ENCODE measurements around the gene THTPA.
A peak's percentile ranks its signal among the peaks of the same experiment; 100 is the strongest.
"Not testable (repeated sequence)": the region's sequence is repeated elsewhere in the genome, so short reads cannot be mapped to it uniquely, and the experiment has no call there.

Gene THTPA

GRCh38 chr14:23588884-23589598, 33.0 kb downstream of the THTPA start:
- DNase-seq = peak; percentile 89 to 90
- no peak overlapping the region for H2BK120ac ChIP-seq (ENCODE audit: insufficient read depth, low read length, poor library complexity)
- no peak overlapping the region for H2AFZ ChIP-seq (ENCODE audit: insufficient read depth, low read length, poor library complexity)
- peak overlapping the region; percentile 13 for H2BK12ac ChIP-seq (ENCODE audit: low read length)
- no peak overlapping the region for H4K12ac ChIP-seq (ENCODE audit: low read depth, low read length)
- no peak overlapping the region for H4K8ac ChIP-seq (ENCODE audit: low read depth, low read length)
- no peaks in the 10 kb centered on the region for H3K4me1 ChIP-seq (ENCODE audit: control insufficient read depth in 1 of 2, insufficient read depth in 2 of 2, low read length in 2 of 2)
- no peaks in the 10 kb centered on the region for H3K79me2 ChIP-seq (ENCODE audit: control insufficient read depth, insufficient read depth, low read length, poor library complexity)
- no peak overlapping the region for H3K18ac ChIP-seq (ENCODE audit: low read length)
- no peak overlapping the region for H2AK5ac ChIP-seq (ENCODE audit: low read length)
- H3K27me3 ChIP-seq (ENCODE audit: insufficient read depth, low read length) = no peaks in the 10 kb centered on the region
- WGBS (ENCODE audit: extremely low coverage, insufficient coverage, insufficient read length) = no CpG with 5 or more reads among the region's 5 CpGs
- H3K4ac ChIP-seq (ENCODE audit: low read depth, low read length) = no peak overlapping the region
- no peaks in the 10 kb centered on the region for H3K9me3 ChIP-seq (ENCODE audit: insufficient read depth, low read depth, low read length)
- no peak overlapping the region for H3K4me3 ChIP-seq (ENCODE audit: low read depth, low read length)
- H3K4me2 ChIP-seq (ENCODE audit: low read length) = no peak overlapping the region
- H3K14ac ChIP-seq (ENCODE audit: low read length) = no peak overlapping the region
- no peaks in the 10 kb centered on the region for H3K79me1 ChIP-seq (ENCODE audit: low read length)
- H2BK5ac ChIP-seq (ENCODE audit: low read depth, low read length, poor library complexity) = no peak overlapping the region
- H3K36me3 ChIP-seq (ENCODE audit: control insufficient read depth in 1 of 2, insufficient read depth in 2 of 2, low read length in 2 of 2) = no peaks in the 10 kb centered on the region
- H3K27ac ChIP-seq (ENCODE audit: low read depth, low read length) = no peak overlapping the region
- H3K9ac ChIP-seq (ENCODE audit: low read length) = no peak overlapping the region
- no peak overlapping the region for H3K23ac ChIP-seq (ENCODE audit: low read length)
- H4K91ac ChIP-seq (ENCODE audit: low read depth, low read length) = no peak overlapping the region

DNA sequence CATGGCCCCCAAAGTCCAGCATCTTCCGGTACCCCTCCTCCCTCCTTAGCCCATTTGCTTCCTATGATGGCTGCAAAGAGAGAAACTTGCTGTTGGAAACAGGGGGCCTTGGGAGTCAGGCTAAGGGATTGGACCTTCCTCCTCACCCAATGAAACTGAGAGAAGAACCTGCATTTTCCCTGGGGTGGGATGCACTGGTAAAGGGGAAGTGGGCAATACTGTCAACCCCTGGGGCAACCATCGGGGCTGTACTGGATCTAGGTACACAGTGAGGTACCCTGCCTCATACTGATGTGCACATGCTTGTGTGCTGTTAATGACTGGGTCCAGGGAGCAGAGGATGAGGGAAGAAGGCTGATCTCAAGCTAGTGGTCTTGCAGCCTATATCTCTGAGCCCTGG, 33.5 kb downstream of the THTPA start:
- Histone ChIP-seq H3K4me3 (ENCODE audit: low read depth, low read length) (no peak overlapping the region), H2BK120ac (ENCODE audit: insufficient read depth, low read length, poor library complexity) (no peak overlapping the region), H3K79me2 (ENCODE audit: control insufficient read depth, insufficient read depth, low read length, poor library complexity) (no peaks in the 10 kb centered on the region), H3K23ac (ENCODE audit: low read length) (no peak overlapping the region), H3K9ac (ENCODE audit: low read length) (no peak overlapping the region), H3K36me3 (ENCODE audit: control insufficient read depth in 1 of 2, insufficient read depth in 2 of 2, low read length in 2 of 2) (no peaks in the 10 kb centered on the region), H3K79me1 (ENCODE audit: low read length) (no peaks in the 10 kb centered on the region), H3K18ac (ENCODE audit: low read length) (no peak overlapping the region), H4K8ac (ENCODE audit: low read depth, low read length) (no peak overlapping the region), H3K4ac (ENCODE audit: low read depth, low read length) (no peak overlapping the region), H2AFZ (ENCODE audit: insufficient read depth, low read length, poor library complexity) (no peak overlapping the region), H3K9me3 (ENCODE audit: insufficient read depth, low read depth, low read length) (no peaks in the 10 kb centered on the region), H3K27ac (ENCODE audit: low read depth, low read length) (no peak overlapping the region), H3K14ac (ENCODE audit: low read length) (no peak overlapping the region), H4K91ac (ENCODE audit: low read depth, low read length) (no peak overlapping the region), H3K4me1 (ENCODE audit: control insufficient read depth in 1 of 2, insufficient read depth in 2 of 2, low read length in 2 of 2) (no peaks in the 10 kb centered on the region), H4K12ac (ENCODE audit: low read depth, low read length) (no peak overlapping the region), H3K4me2 (ENCODE audit: low read length) (no peak overlapping the region), H3K27me3 (ENCODE audit: insufficient read depth, low read length) (no peaks in the 10 kb centered on the region), H2BK5ac (ENCODE audit: low read depth, low read length, poor library complexity) (no peak overlapping the region), H2BK12ac (ENCODE audit: low read length) (peak overlapping the region; percentile 13), H2AK5ac (ENCODE audit: low read length) (no peak overlapping the region)
- no CpG with 5 or more reads among the region's 2 CpGs for WGBS (ENCODE audit: extremely low coverage, insufficient coverage, insufficient read length)
- no peak for DNase-seq

GRCh38 chr14:23590198-23590597, 34.1 kb downstream of the THTPA start:
- Histone ChIP-seq H4K8ac (ENCODE audit: low read depth, low read length) (no peak overlapping the region), H3K27ac (ENCODE audit: low read depth, low read length) (no peak overlapping the region), H4K12ac (ENCODE audit: low read depth, low read length) (no peak overlapping the region), H3K4ac (ENCODE audit: low read depth, low read length) (no peak overlapping the region), H3K27me3 (ENCODE audit: insufficient read depth, low read length) (no peaks in the 10 kb centered on the region), H3K79me2 (ENCODE audit: control insufficient read depth, insufficient read depth, low read length, poor library complexity) (no peaks in the 10 kb centered on the region), H2BK5ac (ENCODE audit: low read depth, low read length, poor library complexity) (no peak overlapping the region), H3K4me2 (ENCODE audit: low read length) (no peak overlapping the region), H2BK12ac (ENCODE audit: low read length) (no peak overlapping the region), H3K4me1 (ENCODE audit: control insufficient read depth in 1 of 2, insufficient read depth in 2 of 2, low read length in 2 of 2) (no peaks in the 10 kb centered on the region), H3K4me3 (ENCODE audit: low read depth, low read length) (no peak overlapping the region), H3K9me3 (ENCODE audit: insufficient read depth, low read depth, low read length) (no peaks in the 10 kb centered on the region), H3K79me1 (ENCODE audit: low read length) (no peaks in the 10 kb centered on the region), H2AK5ac (ENCODE audit: low read length) (no peak overlapping the region), H3K14ac (ENCODE audit: low read length) (no peak overlapping the region), H3K18ac (ENCODE audit: low read length) (no peak overlapping the region), H3K23ac (ENCODE audit: low read length) (no peak overlapping the region), H3K9ac (ENCODE audit: low read length) (no peak overlapping the region), H3K36me3 (ENCODE audit: control insufficient read depth in 1 of 2, insufficient read depth in 2 of 2, low read length in 2 of 2) (no peaks in the 10 kb centered on the region), H2BK120ac (ENCODE audit: insufficient read depth, low read length, poor library complexity) (no peak overlapping the region), H4K91ac (ENCODE audit: low read depth, low read length) (no peak overlapping the region), H2AFZ (ENCODE audit: insufficient read depth, low read length, poor library complexity) (no peak overlapping the region)
- DNase-seq = peak in 1 of 2 donors; percentile 47
- no CpG with 5 or more reads among the region's 4 CpGs for WGBS (ENCODE audit: extremely low coverage, insufficient coverage, insufficient read length)

- not testable (repeated sequence) for H2AK5ac ChIP-seq (ENCODE audit: low read length); H4K12ac ChIP-seq (ENCODE audit: low read depth, low read length); H2AFZ ChIP-seq (ENCODE audit: insufficient read depth, low read length, poor library complexity); H3K18ac ChIP-seq (ENCODE audit: low read length); H3K79me1 ChIP-seq (ENCODE audit: low read length); H3K14ac ChIP-seq (ENCODE audit: low read length); H3K4me1 ChIP-seq (ENCODE audit: control insufficient read depth in 1 of 2, insufficient read depth in 2 of 2, low read length in 2 of 2); H3K27ac ChIP-seq (ENCODE audit: low read depth, low read length); H3K27me3 ChIP-seq (ENCODE audit: insufficient read depth, low read length); H3K36me3 ChIP-seq (ENCODE audit: control insufficient read depth in 1 of 2, insufficient read depth in 2 of 2, low read length in 2 of 2); H3K9me3 ChIP-seq (ENCODE audit: insufficient read depth, low read depth, low read length); H2BK120ac ChIP-seq (ENCODE audit: insufficient read depth, low read length, poor library complexity); H3K4ac ChIP-seq (ENCODE audit: low read depth, low read length); H3K9ac ChIP-seq (ENCODE audit: low read length); H3K4me3 ChIP-seq (ENCODE audit: low read depth, low read length); H3K23ac ChIP-seq (ENCODE audit: low read length); H4K8ac ChIP-seq (ENCODE audit: low read depth, low read length); H2BK12ac ChIP-seq (ENCODE audit: low read length); H3K4me2 ChIP-seq (ENCODE audit: low read length); H4K91ac ChIP-seq (ENCODE audit: low read depth, low read length); H2BK5ac ChIP-seq (ENCODE audit: low read depth, low read length, poor library complexity); H3K79me2 ChIP-seq (ENCODE audit: control insufficient read depth, insufficient read depth, low read length, poor library complexity)
- DNase-seq = peak; percentile 51 to 68
- no CpG with 5 or more reads among the region's 3 CpGs for WGBS (ENCODE audit: extremely low coverage, insufficient coverage, insufficient read length)
Observed at GRCh38 chr14:23594191-23594590, 38.1 kb downstream of the THTPA start.
